ENCODE data around the gene RYR3. TPM values are rescaled to one million over a fixed set of nuclear protein-coding genes. Genes with fewer than 3 reads are reported as not detected.

RYR3 gene
- total RNA-seq, 4 donors from 2014 or later = 0.38 to 1.8 (median 1.2) TPM

GRCh38 chr15:33722673-33723015 lies 411.9 kb downstream of the RYR3 start:
- H3K4me3 ChIP-seq (ENCODE audit: low read depth, poor library complexity, severe bottlenecking) = no peak overlapping the region
- TF ChIP-seq CTCF (IDR thresholded peaks at IDR 0.05) (no peak), POLR2A (IDR thresholded peaks at IDR 0.05) (no peak)
- DNase-seq (ENCODE audit: low spot score in 2 of 2) = no peak
- WGBS, 2 donors = 90 to 94% methylated on average over 12 of the region's 12 CpGs
- intact Hi-C loops (cut with DNase I; ENCODE audit: low total_unique reads) = no loop called here

GRCh38 chr15:33724321-33725036 lies 413.7 kb downstream of the RYR3 start:
- H3K4me3 ChIP-seq (ENCODE audit: low read depth, poor library complexity, severe bottlenecking) = no peak overlapping the region
- intact Hi-C loops (cut with DNase I; ENCODE audit: low total_unique reads) = no loop called here
- DNase-seq (ENCODE audit: low spot score in 2 of 2) = no peak
- TF ChIP-seq POLR2A (IDR thresholded peaks at IDR 0.05) = no peak
- TF ChIP-seq CTCF (IDR thresholded peaks at IDR 0.05) = no peak
- 67 to 80% methylated on average over 5 of the region's 5 CpGs for WGBS, 2 donors

- WGBS, 2 donors = 67 to 68% methylated on average over 4 of the region's 4 CpGs
- TF ChIP-seq CTCF (IDR thresholded peaks at IDR 0.05) = no peak
- no peak for TF ChIP-seq POLR2A (IDR thresholded peaks at IDR 0.05)
- intact Hi-C loops (cut with DNase I; ENCODE audit: low total_unique reads) = no loop called here
Observed at GRCh38 chr15:33729653-33730052, 418.9 kb downstream of the RYR3 start.

GRCh38 chr15:33730815-33731214 lies 420.0 kb downstream of the RYR3 start:
- WGBS, 2 donors = 79 to 88% methylated on average over 4 of the region's 4 CpGs
- no peak for TF ChIP-seq CTCF (IDR thresholded peaks at IDR 0.05)
- no peak for TF ChIP-seq POLR2A (IDR thresholded peaks at IDR 0.05)
- DNase-seq (ENCODE audit: low spot score in 2 of 2) = no peak
- no peak overlapping the region for H3K4me3 ChIP-seq (ENCODE audit: low read depth, poor library complexity, severe bottlenecking)
- intact Hi-C loops (cut with DNase I; ENCODE audit: low total_unique reads) = no loop called here

More at GRCh38 chr15:33729653-33730052, 418.9 kb downstream of the RYR3 start:
- no peak for DNase-seq (ENCODE audit: low spot score in 2 of 2)
- no peak overlapping the region for H3K4me3 ChIP-seq (ENCODE audit: low read depth, poor library complexity, severe bottlenecking)

- no peak for DNase-seq (ENCODE audit: low spot score in 2 of 2)
- H3K4me3 ChIP-seq (ENCODE audit: low read depth, poor library complexity, severe bottlenecking) = no peak overlapping the region
- 17 to 19% methylated on average over 1 of the region's 1 CpG for WGBS, 2 donors
- intact Hi-C loops (cut with DNase I; ENCODE audit: low total_unique reads) = no loop called here
- TF ChIP-seq POLR2A (IDR thresholded peaks at IDR 0.05) = no peak
- no peak for TF ChIP-seq CTCF (IDR thresholded peaks at IDR 0.05)
Observed at GRCh38 chr15:33735143-33735542, 424.4 kb downstream of the RYR3 start.

Measured in lower leg skin (tissue), 4 donors.